Bone marrow (tissue), 2 donors: Measurements from ENCODE around the gene ABTB1.
"Not testable (repeated sequence)": the region's sequence is repeated elsewhere in the genome, so short reads cannot be mapped to it uniquely, and the experiment has no call there.

Source experiments
- DNase-seq, 2 donors: peaks; one replicate each; lab custom pipeline; 2025; lab: John Stamatoyannopoulos, UW

Gene ABTB1

DNA sequence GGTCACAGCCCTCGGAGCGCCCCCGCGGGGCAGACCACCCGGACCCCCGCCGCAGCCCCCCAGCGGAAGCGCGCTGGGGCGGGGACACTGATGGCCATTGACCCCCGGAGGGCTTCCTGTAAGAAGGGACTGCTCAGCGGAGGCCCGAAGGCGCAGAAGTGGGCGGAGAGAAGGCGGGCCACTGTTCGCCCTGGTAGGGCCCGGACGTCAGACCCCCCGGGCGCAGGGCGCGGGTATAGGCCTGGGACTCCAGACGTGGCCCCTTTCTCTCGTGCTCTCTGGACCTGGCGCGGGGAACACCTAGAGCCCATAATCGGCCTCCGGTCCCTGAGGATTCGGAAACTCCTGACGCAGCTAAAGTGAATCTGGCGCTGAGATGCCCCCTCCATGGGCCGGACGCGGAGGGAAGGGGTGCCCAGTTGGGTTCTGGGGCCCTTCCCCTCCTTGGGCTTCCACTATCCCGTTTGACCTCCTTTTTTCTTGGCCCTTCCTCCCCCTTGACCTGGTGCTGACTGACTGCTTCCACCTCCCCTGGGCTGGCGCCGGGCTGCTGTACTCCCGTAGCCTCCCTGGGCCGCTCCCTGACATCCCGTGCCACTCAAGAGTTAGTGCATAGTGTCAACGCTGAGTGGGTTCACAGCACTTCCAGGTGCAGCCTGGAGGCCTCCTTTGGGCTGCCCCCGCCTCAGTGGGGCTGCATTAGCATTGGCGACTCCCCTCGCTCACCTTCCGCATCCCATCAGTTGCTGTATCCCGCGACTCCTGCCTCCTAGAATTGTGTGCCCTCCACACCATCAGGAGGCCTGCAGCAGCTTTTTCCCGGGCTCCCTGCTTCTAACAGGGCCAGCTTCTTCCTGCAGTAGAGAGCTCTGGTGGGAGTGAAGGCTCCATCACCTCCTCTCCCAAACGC lies 694 bp downstream of the ABTB1 start:
- DNase-seq: peak in 1 of 2 donors; percentile 58

DNA sequence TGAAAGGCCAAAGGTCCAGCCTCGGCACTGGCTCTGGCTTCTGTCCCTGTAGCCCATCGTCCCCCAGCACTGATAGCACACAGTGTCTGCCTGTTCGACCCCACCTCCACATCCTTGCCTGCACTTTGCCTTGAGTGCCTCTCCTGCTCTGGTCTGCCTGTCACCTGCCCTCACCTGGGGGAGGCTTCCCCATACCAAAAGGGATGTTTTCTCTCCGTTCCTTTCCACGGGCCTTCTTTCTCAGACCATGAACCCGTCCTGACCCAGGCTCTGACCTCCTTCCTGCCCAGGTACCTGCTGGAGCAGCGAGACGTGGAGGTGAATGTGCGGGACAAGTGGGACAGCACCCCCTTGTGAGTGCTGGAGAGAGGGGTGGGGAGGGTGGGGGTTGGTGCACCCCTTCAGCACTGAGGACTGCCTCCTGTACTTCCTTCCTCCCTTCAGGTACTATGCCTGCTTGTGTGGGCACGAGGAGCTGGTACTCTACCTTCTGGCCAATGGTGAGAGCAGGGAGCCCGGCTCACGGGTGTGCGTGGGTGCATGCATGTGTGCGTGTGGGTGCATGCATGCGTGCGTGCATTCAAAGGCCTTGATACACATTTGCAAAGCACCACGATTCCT lies 1.5 kb downstream of the ABTB1 start:
- DNase-seq: no peak

DNA sequence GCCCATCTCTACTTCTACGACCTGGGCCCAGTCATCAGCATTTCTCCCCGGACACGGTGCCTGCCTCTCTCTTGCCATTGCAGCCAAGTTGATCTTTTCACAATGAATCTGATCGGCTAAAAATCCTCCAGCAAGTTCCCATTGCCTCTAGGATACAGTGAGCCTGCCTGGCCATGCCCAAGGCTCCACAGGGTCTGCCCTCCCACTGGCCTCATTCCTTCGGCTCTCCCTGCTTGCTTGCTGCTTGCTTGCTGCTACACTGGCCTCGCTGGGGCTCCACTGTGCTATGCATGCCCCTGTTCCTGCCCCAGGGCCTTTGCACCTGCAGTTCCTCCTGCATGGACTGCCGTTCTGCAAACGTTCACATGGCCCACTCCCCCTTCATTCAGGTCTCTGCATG lies 2.0 kb downstream of the ABTB1 start:
- no peak for DNase-seq

DNA sequence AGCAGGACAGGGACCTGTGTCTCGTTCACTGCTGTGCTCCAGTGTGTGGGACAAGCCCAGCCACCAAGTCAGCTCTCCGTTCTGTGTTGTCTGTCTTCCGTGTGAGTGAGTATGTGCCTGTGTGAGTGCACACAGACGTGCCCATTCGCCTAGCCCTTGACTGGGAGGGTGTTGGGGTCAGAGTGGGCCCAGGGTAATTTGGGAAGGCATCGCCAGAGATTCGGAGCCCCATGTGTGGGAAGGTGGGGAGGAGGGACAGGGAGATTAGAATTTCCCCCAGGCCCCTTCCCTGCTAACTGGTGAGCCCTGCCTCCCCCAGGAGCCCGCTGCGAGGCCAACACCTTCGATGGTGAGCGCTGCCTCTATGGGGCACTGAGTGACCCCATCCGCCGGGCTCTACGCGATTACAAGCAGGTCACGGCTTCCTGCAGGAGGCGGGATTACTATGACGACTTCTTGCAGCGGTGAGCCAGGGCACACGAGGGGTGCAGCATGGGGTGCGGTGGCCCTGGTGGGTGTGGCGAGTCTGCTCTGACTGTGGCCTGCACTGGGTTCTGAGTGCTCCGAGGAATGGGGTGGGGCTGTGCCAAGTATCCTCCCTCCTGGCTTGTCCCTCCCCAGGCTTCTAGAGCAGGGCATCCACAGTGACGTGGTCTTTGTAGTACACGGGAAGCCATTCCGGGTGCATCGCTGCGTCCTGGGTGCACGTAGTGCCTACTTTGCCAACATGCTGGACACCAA lies 3.1 kb downstream of the ABTB1 start:
- DNase-seq: no peak

DNA sequence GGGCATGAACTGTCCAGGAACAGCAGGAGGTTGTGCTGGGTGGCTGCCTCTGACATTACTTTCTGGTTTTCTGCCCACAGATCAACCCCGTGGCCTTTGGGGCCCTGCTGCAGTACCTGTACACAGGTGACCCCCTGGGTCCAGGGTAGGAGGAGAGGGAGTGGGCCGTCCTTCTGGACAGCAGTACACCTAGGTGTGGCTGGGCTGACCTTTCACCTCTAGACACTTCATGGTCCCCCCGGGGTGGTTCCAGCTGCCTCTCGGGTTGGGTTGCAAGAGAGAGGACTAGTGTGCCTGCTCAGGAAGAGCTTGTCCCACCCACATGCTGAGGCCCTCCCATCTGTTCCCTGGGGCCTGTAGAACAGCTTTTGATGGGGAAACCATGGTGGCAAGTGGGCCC lies 3.7 kb downstream of the ABTB1 start:
- DNase-seq: no peak

DNA sequence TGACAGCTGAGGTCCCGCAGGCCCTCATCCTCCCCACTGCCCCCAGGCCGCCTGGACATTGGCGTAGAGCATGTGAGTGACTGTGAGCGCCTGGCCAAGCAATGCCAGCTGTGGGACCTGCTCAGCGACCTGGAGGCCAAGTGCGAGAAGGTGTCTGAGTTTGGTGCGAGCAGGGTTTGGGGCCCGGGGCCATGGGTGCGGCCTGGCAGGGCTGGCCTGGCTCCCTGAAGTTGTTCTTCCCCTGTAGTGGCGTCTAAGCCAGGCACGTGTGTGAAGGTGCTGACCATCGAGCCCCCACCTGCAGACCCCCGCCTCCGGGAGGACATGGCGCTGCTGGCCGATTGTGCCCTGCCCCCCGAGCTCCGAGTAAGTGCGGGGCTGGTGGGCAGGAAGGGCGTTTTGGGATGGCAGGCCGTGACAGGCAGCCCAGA lies 4.2 kb downstream of the ABTB1 start:
- DNase-seq: no peak

DNA sequence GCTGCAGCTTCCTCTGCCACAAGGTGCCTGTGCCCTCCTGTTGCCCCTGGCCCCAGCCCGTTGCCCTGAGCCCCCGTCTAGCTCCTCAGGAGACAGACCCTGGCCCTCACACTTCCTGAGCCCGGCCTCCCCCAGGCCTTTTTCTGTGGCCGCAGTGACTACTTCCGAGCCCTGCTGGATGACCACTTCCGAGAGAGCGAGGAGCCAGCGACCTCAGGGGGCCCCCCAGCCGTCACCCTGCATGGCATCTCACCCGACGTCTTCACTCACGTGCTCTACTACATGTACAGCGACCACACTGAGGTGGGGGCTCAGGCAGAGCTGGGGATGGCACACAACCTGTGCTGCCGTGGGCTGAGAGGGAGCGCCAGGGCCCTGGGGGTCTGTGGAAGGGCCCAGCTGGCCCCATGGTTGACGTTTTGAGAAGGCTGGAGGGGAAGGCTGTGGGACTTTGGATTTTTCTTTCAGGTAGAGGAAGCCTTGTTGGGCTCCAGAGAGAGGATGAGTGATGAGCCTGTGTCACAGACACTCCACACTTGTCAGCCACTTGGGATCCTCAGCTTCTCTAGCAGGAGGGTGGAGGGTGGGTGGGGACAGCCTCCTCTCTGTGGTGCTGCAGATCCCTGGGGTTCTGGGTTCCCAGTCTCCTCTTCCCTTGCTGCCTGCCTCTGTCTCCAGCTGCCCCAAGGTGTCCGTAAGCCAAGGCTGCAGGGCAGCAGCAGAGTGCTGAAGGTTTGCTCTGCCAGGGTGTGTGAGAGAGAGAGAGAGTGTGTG lies 5.0 kb downstream of the ABTB1 start:
- no peak for DNase-seq

DNA sequence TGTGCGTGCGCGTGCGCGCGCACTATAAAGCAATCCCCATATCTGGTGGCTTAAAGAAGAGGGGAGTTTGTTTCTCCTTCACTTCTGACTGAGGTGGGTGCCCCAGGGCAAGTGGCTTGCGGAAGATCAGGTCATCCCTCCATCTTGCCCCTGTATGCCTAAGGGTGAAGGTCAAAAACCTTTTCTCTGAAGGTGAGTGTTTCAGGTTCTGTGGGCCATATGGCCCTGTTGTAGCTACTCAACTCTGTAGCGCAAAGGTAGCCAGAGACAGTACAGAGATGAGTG lies 5.5 kb downstream of the ABTB1 start:
- DNase-seq: no peak

DNA sequence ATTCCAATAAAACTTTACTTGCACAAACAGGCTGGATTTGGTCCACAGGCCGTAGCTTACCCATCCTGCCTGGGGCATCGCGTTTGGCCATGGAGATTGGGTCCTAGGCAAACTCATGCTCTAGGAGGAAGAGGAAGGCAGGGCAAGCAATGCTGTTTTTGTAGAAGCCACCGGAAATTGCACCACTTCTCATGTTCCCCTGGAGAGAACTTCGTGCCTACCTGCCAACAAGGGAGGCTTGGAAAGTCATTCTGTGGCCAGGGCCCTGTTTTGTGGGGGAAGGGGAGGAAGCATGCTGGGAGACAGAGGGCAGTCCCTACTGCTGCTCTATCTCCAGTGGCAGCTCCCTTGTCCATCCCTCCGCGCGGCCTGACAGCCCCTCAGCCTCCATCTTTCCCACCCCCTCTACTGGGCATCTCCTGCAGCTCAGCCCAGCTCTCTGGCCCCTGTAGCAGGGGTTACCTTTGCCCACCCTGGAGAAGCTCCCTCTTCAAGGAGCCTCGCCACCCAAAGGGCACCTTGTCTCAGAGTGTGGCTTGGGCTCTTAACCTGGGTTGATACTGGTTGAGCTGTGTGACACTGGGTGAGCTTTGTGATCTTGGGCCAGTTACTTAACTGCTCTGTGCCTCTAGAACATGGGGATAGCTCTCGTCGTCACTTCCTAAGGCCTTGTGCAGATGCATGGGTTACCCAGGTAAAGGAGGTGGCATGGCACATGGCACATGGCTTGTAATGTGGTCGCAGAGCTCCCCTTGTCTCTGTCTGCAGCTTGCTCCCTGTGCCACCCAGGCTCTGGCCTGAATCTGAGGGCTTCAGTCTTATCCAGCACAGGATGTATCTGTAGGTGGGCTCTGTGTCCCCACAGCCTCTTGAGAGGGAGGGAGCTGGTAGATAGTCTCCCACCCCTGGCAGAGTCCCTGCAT lies 6.1 kb downstream of the ABTB1 start:
- DNase-seq: no peak

DNA sequence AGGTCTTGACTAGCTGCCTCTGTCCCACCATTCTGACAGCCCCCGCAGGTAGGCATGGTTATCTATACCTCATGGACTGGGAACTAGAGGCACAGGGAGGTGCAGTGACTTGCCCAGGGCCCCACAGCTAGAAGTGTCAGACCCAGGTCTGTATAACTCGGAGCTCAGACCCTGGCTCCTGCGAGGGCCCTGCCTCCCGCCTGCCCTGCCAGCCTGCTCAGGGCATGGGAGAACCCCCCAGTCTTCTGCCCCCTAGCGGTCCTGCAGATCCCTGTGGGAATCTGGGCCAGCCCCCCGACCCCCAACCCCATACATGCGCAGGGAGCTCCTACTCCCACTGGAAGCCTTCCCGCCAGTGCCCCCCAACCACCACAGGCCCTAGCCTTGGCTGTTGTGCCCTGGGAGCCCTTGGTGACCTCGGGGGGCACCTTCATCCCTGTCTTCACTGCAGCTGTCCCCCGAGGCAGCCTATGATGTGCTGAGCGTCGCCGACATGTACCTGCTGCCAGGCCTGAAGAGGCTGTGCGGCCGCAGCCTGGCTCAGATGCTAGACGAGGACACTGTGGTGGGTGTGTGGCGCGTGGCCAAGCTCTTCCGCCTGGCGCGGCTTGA lies 6.9 kb downstream of the ABTB1 start:
- no peak for DNase-seq

DNA sequence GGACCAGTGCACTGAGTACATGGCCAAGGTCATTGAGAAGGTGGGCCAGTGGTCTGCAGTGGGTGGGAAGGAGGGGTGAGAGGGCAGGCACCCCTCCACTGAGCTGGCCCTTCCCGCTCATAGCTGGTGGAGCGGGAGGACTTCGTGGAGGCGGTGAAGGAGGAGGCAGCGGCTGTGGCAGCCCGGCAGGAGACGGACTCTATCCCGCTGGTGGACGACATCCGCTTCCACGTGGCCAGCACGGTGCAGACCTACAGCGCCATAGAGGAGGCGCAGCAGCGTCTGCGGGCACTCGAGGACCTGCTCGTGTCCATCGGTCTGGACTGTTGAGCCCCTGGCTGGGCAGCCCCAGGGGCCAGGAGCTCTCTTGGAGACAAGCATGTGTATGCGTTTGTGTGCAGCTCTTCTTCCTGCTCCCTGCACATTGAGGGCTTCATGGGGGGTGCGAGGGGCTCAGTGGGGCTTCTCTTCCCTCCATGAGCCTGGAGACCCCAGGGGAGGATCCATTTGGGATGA lies 7.5 kb downstream of the ABTB1 start:
- DNase-seq: no peak

DNA sequence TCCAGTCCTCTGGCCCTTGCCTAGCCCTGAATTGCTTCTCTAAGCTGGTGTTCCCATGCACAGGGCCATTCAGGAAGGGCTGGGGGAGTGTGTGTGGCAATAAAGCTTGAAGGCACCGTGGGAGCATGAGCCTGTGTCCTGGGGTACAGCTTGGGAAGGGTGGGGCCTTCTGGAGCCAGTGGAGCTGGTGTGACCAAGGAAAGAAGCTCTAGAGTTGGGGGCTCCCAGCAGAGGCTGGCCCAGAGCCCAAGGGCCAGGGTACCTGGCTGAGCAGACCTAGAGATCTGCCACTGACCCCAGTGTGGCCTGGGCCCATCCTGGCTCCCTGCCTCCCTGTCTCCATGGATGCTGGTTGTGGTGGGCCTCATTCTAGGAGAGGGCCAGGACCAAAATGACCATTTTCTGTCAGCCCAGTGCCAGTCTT lies 8.1 kb downstream of the ABTB1 start:
- no peak for DNase-seq

DNA sequence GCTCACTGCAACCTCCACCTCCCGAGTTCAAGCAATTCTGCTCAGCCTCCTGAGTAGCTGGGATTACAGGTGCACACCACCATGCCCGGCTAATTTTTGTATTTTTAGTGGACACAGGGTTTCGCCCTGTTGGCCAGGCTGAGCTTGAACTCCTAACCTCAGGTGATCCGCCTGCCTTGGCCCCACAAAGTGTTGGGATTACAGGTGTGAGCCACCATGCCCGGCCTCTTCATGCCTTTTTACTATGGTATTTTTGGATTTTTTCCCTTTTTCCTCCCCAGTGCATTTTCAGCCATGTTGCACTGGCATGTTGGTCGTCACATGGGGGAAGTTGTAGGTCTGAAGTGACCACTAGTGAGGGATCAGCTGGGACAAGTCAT lies 9.4 kb downstream of the ABTB1 start:
- DNase-seq: not testable (repeated sequence)

DNA sequence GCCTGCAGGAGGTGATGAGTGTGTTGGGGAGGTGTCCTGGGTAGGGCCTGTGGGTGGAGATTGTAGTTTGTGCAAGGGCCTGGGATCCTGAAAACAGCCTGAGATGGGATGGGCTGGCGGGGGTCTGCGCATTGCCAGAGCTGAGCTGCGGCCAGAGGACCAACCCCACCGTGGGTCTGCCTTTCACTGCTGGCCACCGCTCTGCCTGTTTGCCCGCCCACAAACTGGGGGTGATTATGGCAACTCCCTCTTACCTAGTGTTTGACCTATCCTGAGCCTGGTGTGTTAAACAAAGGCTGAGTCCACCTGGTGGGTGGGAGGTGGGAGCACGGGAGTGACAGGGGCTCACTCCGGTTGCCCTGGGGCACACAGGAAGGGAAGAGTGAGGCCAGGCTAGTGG lies 9.8 kb downstream of the ABTB1 start:
- no peak for DNase-seq

DNA sequence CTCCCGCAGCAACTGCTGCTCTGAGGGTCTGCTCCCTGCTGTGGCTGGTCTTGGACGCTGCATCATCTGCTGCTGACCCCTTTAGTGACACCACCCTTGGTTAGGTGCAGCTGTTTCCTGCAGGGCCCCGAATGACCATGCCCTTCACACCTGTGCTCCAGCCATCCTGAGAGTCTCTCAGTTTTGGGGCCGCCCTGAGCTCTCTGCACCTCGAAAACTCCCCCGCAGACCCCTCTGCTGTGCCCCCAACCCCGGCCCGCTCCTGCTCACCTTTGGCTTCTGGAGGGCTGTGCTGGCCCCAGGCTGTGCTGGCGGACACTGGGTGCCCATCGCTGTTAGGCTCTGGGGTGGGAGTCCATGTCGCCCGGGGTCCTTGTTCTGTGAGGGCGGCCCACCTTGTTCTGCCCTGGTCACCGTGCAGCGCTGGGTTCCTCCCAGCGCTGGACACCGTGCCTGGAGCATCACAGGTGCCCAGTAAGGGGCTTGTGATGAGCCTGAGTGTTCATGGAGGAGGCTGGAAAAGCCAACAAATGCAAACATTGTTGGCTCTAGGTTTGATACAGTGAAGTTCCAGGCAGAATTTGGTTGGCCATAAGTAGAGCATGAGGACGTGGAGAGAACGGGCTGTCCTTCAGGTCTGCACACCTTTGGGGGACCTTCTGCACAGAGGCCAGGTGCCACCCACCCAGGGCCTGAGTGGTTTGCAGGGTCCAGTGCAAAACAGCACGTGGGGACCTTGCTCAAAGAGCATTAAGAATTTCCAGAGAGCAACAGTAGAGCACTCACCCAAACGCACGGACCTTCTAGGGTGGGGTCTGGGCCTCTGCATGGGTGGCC lies 12.3 kb downstream of the ABTB1 start:
- no peak for DNase-seq

DNA sequence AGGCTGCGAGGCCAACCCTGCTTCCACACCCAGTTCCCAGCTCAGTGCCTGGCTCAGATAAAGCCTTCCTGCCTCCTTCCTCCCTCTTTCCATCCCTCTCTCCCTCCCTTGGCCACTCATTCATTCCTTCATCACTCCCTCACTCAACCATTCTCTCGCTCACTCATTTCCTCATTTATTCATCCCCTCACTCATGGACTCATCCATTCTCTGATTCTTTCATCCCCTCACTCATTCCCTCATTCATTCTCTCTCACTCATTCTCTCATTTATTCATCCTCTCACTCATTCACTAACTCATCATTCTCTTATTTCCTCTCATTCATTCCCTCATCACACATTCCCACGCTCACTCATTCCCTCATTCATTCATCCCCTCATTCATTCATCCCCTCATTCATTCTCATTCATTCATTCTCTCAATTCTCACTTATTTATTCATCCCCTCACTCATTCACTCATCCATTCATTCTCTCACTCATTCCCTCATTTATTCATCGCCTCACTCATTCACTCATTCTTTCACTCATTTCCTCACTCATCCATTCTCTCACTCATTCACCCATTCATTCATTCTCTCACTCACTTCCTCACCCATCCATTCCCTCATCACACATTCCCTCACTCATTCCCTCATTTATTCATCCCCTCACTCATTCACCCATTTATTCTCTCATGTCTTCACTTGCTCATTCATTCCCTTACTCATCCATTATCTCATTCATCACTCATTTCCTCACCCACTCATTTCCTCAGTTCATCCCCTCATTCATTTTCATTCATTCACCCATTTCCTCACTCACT lies 13.2 kb downstream of the ABTB1 start:
- no peak for DNase-seq

DNA sequence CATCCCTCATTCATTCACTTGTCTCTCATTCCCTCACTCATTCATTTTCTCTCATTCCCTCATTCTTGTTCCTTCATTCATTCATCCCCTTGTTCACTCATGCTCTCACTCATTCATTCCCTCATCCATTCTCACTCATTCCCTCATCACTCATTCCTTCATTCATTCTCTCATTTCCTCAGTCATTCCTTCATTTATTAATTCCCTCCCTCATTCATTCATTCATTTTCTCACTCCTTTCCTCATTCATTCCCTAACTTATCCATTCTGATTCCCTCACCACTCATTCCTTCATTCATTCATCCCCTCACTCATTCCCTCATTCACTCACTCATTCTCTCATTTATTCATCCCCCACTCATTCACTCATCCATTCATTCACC lies 13.8 kb downstream of the ABTB1 start:
- DNase-seq: no peak

DNA sequence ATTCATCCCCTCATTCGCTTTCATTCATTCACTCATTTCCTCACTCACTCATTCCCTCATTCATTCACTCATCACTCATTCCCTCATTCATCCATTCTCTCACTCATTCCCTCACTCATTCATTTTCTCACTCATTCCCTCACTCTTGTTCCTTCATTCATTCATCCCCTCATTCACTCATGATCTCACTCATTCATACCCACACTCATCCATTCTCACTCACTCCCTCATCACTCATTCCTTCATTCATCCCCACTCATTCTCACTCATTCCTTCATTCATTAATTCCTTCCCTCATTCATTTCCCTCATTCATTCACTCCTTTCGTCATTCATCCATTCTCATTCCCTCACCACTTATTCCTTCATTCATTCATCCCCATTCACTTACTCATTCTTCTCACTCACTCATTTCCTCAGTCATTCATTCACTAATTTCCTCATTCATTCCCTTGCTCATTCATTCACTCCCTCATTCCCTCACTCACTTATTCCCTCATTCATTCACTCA lies 14.5 kb downstream of the ABTB1 start:
- DNase-seq: no peak

DNA sequence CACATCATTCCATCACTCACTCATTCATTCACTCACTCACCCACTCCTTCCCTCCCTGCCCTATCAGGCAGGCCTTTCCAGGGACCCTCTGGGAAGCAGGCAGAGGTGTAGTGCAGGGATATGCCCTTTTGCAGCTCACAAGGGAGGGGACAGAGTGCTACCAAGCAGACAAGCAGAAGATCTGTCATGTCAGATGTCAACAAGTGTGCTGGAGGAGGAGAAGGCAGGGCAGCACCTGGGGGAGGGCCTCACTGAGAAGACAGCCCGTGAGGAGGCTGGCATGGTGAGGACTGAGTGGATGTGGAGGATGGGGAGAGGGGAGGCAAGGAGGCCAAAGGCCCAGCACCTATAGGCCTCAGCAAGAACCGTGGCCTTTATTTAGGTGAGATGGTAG lies 15.3 kb downstream of the ABTB1 start:
- no peak for DNase-seq
